Bronchial epithelial cell (primary cell): ENCODE data around the gene CXorf65. TPM values are rescaled to one million over a fixed set of nuclear protein-coding genes. Genes with fewer than 3 reads are reported as not detected.

ENCODE experiments used
- DNase-seq: peaks from one replicate; pipeline ENCODE4 v3.0.0-alpha.2; 2010; ENCODE audit warnings: low read depth
- FAIRE-seq: peaks from 2 replicates; lab custom pipeline; 2011; peaks lifted over from hg19 to GRCh38; lab: Jason Lieb, UNC
- H3K27me3 ChIP-seq: 2 replicates; pipeline ENCODE4 v1.5.1; 2011; ENCODE audit warnings: low read length; ENCODE audit not compliant: control insufficient read depth, insufficient read depth
- H3K36me3 ChIP-seq: 2 replicates; pipeline ENCODE4 v1.5.1; 2011; ENCODE audit warnings: low read length; ENCODE audit not compliant: control insufficient read depth, insufficient read depth
- H3K4me3 ChIP-seq: 2 replicates; pipeline ENCODE4 v1.5.1; 2011; ENCODE audit warnings: mild to moderate bottlenecking, low read depth, low read length, control low read depth
- CTCF ChIP-seq: IDR thresholded peaks from 2 replicates; pipeline ENCODE4 v1.5.1; 2011; ENCODE audit warnings: mild to moderate bottlenecking, moderate library complexity, low read length, control low read depth, inconsistent platforms; ENCODE audit not compliant: insufficient read depth, severe bottlenecking
- total RNA-seq: library from RNA; depleted of rRNA; stranded (reverse); fragments of >200 nt; gene quantifications from 2 replicates; pipeline ENCODE4 v1.2.1, GENCODE V29; 2014

CXorf65 gene
- total RNA-seq, 1 donor from 2014 or later = not detected

GRCh38 chrX:71105628-71106027 lies 912 bp downstream of the CXorf65 start:
- Histone ChIP-seq H3K36me3 (no peaks in the 10 kb centered on the region), H3K27me3 (no peaks in the 10 kb centered on the region), H3K4me3 (no peak overlapping the region)
- no peak for FAIRE-seq
- no peak for DNase-seq
- no peak for TF ChIP-seq CTCF

GRCh38 chrX:71103110-71103983 lies 3.2 kb downstream of the CXorf65 start:
- FAIRE-seq (no peak), DNase-seq (no peak)
- H3K27me3 ChIP-seq = no peaks in the 10 kb centered on the region
- TF ChIP-seq CTCF = no peak
- no peaks in the 10 kb centered on the region for H3K36me3 ChIP-seq
- no peak overlapping the region for H3K4me3 ChIP-seq

DNA sequence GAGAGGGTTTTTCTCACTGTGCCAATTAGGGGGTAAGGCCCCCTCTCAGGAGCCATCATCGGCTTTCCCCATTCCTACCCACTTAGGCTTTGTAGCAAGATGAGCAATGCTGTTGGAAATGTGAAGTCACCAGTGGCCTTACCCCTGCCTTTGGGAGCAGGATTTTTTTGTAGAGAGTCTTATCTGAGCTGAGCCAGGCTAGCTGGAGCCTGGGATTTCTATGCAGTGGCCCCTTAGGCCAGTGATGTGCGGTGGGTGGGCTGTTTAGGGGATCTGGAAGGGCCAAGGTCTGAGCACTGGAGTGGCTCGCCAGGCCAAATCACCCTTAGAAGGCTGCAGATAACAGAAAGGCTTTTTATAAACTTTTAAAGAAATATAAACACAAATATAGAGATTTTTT lies 4.2 kb downstream of the CXorf65 start:
- H3K27me3 ChIP-seq = no peaks in the 10 kb centered on the region
- no peak for TF ChIP-seq CTCF
- no peak for DNase-seq
- H3K4me3 ChIP-seq = no peak overlapping the region
- FAIRE-seq = peak; percentile 13
- H3K36me3 ChIP-seq = no peaks in the 10 kb centered on the region

DNA sequence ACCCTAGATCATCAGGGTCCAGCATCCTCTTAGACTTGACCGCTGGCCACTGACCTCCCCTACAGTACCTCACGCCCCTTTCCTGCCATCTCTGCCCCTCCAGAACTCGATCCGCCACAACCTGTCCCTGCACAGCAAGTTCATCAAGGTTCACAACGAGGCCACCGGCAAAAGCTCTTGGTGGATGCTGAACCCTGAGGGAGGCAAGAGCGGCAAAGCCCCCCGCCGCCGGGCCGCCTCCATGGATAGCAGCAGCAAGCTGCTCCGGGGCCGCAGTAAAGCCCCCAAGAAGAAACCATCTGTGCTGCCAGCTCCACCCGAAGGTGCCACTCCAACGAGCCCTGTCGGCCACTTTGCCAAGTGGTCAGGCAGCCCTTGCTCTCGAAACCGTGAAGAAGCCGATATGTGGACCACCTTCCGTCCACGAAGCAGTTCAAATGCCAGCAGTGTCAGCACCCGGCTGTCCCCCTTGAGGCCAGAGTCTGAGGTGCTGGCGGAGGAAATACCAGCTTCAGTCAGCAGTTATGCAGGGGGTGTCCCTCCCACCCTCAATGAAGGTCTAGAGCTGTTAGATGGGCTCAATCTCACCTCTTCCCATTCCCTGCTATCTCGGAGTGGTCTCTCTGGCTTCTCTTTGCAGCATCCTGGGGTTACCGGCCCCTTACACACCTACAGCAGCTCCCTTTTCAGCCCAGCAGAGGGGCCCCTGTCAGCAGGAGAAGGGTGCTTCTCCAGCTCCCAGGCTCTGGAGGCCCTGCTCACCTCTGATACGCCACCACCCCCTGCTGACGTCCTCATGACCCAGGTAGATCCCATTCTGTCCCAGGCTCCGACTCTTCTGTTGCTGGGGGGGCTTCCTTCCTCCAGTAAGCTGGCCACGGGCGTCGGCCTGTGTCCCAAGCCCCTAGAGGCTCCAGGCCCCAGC lies 5.7 kb downstream of the CXorf65 start:
- TF ChIP-seq CTCF = no peak
- H3K4me3 ChIP-seq = no peak overlapping the region
- H3K27me3 ChIP-seq = no peaks in the 10 kb centered on the region
- FAIRE-seq (no peak), DNase-seq (no peak)
- H3K36me3 ChIP-seq = no peaks in the 10 kb centered on the region

DNA sequence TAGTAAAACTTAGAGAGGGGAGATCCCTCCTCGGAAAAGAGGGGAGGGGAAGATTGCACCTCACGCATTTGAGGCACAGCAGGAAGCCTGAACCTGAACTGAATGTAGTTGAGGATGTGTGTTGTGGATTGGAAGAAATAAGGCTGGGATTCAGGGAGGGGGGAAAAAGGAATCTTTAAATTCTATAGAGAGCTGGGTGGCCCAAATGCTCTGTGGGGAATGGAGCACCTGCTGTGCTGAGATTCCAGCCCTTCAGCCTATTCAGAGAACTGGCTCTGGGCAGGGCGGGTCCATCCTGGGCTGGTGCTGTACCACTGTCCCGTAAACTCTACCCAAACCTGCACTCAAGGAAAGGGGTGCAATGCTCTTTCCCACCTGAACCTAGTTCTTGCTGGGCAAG lies 6.8 kb downstream of the CXorf65 start:
- FAIRE-seq = no peak
- H3K27me3 ChIP-seq = no peaks in the 10 kb centered on the region
- no peak for TF ChIP-seq CTCF
- H3K36me3 ChIP-seq = no peaks in the 10 kb centered on the region
- DNase-seq = no peak
- H3K4me3 ChIP-seq = no peak overlapping the region
